Measurements from ENCODE around the gene HBS1L. TPM values are rescaled to one million over a fixed set of nuclear protein-coding genes. Genes with fewer than 3 reads are reported as not detected.
A peak's percentile ranks its signal among the peaks of the same experiment; 100 is the strongest.

HBS1L gene
- total and polyA plus RNA-seq, 9 of the 15 experiments (the other 6 are each of a cell fraction or from before 2014, with no cell fraction given) = 101 to 199 (median 145) TPM

- POLR2A ChIA-PET = no interaction called here
- Histone ChIP-seq H3K4me3 (no peak overlapping the region), H3K4me2 (ENCODE audit: insufficient read depth, low read length) (no peak overlapping the region), H3K9me1 (ENCODE audit: control insufficient read depth, insufficient read depth, low read length) (no peaks in the 10 kb centered on the region), H2AFZ (ENCODE audit: low read depth, low read length) (peak overlapping the region; percentile 32; the same call in 1 of the 2 replicates), H3K9me3 (replicated peaks; ENCODE audit: control insufficient read depth, insufficient read depth, low read depth, low read length) (no peaks in the 10 kb centered on the region), H3K27me3 (ENCODE audit: control insufficient read depth in 2 of 2, insufficient read depth in 2 of 2, low read length in 2 of 2) (no peaks in the 10 kb centered on the region), H4K20me1 (replicated peaks; ENCODE audit: control insufficient read depth, insufficient read depth, low read length) (no peaks in the 10 kb centered on the region), H3K27ac (ENCODE audit: extremely low read depth, low read depth, low read length) (no peak overlapping the region), H3K36me3 (ENCODE audit: control insufficient read depth, insufficient read depth, low read length) (no peaks in the 10 kb centered on the region), H3K4me1 (replicated peaks in 1 of 2; ENCODE audit: control insufficient read depth in 2 of 2, insufficient read depth in 2 of 2, low read length in 2 of 2) (no peaks in the 10 kb centered on the region; a peak in 1 of 5 replicates), H3K9ac (ENCODE audit: insufficient read depth in 1 of 2, low read depth in 2 of 2, low read length in 2 of 2) (no peak overlapping the region), H3K79me2 (ENCODE audit: control insufficient read depth, insufficient read depth, low read length) (no peaks in the 10 kb centered on the region)
- in situ Hi-C loops (cut with MboI) (loop anchor here (5.0 kb wide), 1 partner anchor 786 kb away; no protein-coding TSS in a partner anchor), intact Hi-C loops (cut with micrococcal nuclease) (loop anchor here (5.0 to 10.0 kb wide), 4 partner anchors 289 to 1019 kb away; no protein-coding TSS in a partner anchor)
- TF ChIP-seq ZBTB33 (CRISPR knock-in tag; IDR thresholded peaks at IDR 0.05) (peak; percentile 57; the same call in 1 of the 2 replicates), XRCC4 (IDR thresholded peaks at IDR 0.05; ENCODE audit: extremely low read depth, insufficient read depth, insufficient read length) (no peak)
- WGBS (ENCODE audit: insufficient coverage, low coverage, missing lambda C conversion rate) = 77% methylated on average over 9 of the region's 9 CpGs
- DNase-seq (ENCODE audit: extremely low read depth in 1 of 4, low spot score in 3 of 4) = no peak
- CTCF ChIA-PET (ENCODE audit: low intra/inter-chr PET ratio) = interaction anchor here (1.0 kb wide), 1 partner anchor 832 kb away, joined by 3 read pairs; no protein-coding TSS in a partner anchor
- BruUV-seq (replicated peaks) = no TSS peak
- peak; percentile 59; the same call in 2 of the 3 replicates for ATAC-seq
- FAIRE-seq = no peak
These were observed 111.0 kb downstream of the HBS1L start for GRCh38 chr6:134943522-134944111.
